ENCODE results near the gene TMEM212. TPM values are rescaled to one million over a fixed set of nuclear protein-coding genes. Genes with fewer than 3 reads are reported as not detected.

TMEM212 gene
- total and polyA plus RNA-seq, 2 experiments from 2014 or later = not detected

GRCh38 chr3:171802590-171802956 is 40.6 kb upstream of the TMEM212 start:
- Histone ChIP-seq H3K27ac (peak overlapping the region; percentile 79), H3K79me2 (peaks cover 83% of the 10 kb centered on the region), H3K9me3 (ENCODE audit: low read depth) (no peaks in the 10 kb centered on the region), H3K9me2 (replicated peaks; ENCODE audit: insufficient read depth) (no peaks in the 10 kb centered on the region), H3K4me3 (no peak overlapping the region), H2AFZ (no peak overlapping the region), H3K36me3 (replicated peaks; ENCODE audit: insufficient read depth, low read depth) (no peaks in the 10 kb centered on the region), H4K20me1 (ENCODE audit: insufficient read depth, poor library complexity, severe bottlenecking) (no peaks in the 10 kb centered on the region), H3K27me3 (no peaks in the 10 kb centered on the region), H3K4me2 (peak overlapping the region; percentile 7), H3K4me1 (ENCODE audit: insufficient read depth) (peaks cover 39% of the 10 kb centered on the region)
- no peak for DNase-seq (ENCODE audit: low spot score)
- TF ChIP-seq, protein P1, sequence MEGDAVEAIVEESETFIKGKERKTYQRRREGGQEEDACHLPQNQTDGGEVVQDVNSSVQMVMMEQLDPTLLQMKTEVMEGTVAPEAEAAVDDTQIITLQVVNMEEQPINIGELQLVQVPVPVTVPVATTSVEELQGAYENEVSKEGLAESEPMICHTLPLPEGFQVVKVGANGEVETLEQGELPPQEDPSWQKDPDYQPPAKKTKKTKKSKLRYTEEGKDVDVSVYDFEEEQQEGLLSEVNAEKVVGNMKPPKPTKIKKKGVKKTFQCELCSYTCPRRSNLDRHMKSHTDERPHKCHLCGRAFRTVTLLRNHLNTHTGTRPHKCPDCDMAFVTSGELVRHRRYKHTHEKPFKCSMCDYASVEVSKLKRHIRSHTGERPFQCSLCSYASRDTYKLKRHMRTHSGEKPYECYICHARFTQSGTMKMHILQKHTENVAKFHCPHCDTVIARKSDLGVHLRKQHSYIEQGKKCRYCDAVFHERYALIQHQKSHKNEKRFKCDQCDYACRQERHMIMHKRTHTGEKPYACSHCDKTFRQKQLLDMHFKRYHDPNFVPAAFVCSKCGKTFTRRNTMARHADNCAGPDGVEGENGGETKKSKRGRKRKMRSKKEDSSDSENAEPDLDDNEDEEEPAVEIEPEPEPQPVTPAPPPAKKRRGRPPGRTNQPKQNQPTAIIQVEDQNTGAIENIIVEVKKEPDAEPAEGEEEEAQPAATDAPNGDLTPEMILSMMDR (IDR thresholded peaks at IDR 0.05; ENCODE audit: poor library complexity) = no peak
- TF ChIP-seq EZH2phosphoT487 (IDR thresholded peaks at IDR 0.05; ENCODE audit: low read depth, severe bottlenecking, unreplicated experiment) (no peak), EZH2 (IDR thresholded peaks at IDR 0.05; ENCODE audit: borderline replicate concordance) (no peak)
- 88% methylated on average over 3 of the region's 3 CpGs for WGBS (ENCODE audit: low lambda C conversion rate, missing lambda C conversion rate)

- H3K4me2 ChIP-seq = no peak overlapping the region
- no peaks in the 10 kb centered on the region for H3K36me3 ChIP-seq (replicated peaks; ENCODE audit: insufficient read depth, low read depth)
- H3K4me1 ChIP-seq (ENCODE audit: insufficient read depth) = peaks cover 34% of the 10 kb centered on the region
- H2AFZ ChIP-seq = no peak overlapping the region
- peaks cover 84% of the 10 kb centered on the region for H3K79me2 ChIP-seq
- 79% methylated on average over 4 of the region's 4 CpGs for WGBS (ENCODE audit: low lambda C conversion rate, missing lambda C conversion rate)
- H3K9me3 ChIP-seq (ENCODE audit: low read depth) = no peaks in the 10 kb centered on the region
- no peaks in the 10 kb centered on the region for H3K9me2 ChIP-seq (replicated peaks; ENCODE audit: insufficient read depth)
- TF ChIP-seq EZH2 (IDR thresholded peaks at IDR 0.05; ENCODE audit: borderline replicate concordance) (no peak), EZH2phosphoT487 (IDR thresholded peaks at IDR 0.05; ENCODE audit: low read depth, severe bottlenecking, unreplicated experiment) (no peak)
- TF ChIP-seq, protein P1 (IDR thresholded peaks at IDR 0.05; ENCODE audit: poor library complexity) = no peak
- peak overlapping the region; percentile 79 for H3K27ac ChIP-seq
- no peaks in the 10 kb centered on the region for H3K27me3 ChIP-seq
- no peak overlapping the region for H3K4me3 ChIP-seq
- DNase-seq (ENCODE audit: low spot score) = no peak
- no peaks in the 10 kb centered on the region for H4K20me1 ChIP-seq (ENCODE audit: insufficient read depth, poor library complexity, severe bottlenecking)
Measured at GRCh38 chr3:171803044-171803443, 40.1 kb upstream of the TMEM212 start.

DNA sequence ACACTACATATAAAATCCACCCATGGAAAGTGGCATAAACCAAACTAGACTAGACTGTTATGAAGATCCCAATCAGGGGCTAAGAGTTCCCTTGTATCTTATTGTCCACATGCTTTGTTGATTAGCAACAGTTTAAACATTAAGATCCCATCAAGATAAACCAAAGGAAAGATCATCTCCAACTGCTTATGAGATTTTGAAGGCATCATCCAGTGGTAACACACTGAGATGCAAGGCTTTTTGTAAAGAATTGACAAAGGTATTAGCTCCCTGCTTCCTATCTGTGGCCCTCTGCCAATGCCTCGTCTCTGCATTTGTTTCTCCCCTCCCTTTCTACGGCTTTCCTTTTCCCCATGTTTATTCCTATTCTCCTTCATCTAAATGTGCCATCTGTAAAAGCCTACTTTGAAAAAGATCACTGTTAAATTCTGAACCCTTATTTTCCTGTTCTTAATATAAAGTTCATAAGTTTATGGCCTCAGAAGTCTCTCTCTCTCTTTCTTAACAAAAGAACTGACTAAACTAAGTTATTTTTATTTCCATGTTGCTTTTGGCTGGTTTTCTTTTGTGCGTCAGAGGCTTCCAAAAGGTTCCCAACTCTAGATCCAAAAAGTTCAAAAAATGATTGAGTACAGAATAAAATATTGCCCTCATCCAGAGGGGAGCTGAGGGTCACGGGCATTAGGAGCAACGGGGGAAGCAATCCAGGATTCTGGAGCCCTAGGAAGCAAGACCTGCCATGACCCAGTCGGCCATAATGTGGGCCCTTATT is 38.3 kb upstream of the TMEM212 start:
- H3K4me2 ChIP-seq = no peak overlapping the region
- 73% methylated on average over 6 of the region's 6 CpGs for WGBS (ENCODE audit: low lambda C conversion rate, missing lambda C conversion rate)
- H3K9me3 ChIP-seq (ENCODE audit: low read depth) = no peaks in the 10 kb centered on the region
- peak overlapping the region; percentile 11 for H3K27ac ChIP-seq
- H3K9me2 ChIP-seq (replicated peaks; ENCODE audit: insufficient read depth) = no peaks in the 10 kb centered on the region
- peaks cover 34% of the 10 kb centered on the region for H3K4me1 ChIP-seq (ENCODE audit: insufficient read depth)
- no peak overlapping the region for H2AFZ ChIP-seq
- TF ChIP-seq, protein P1 (IDR thresholded peaks at IDR 0.05; ENCODE audit: poor library complexity) = no peak
- TF ChIP-seq EZH2phosphoT487 (IDR thresholded peaks at IDR 0.05; ENCODE audit: low read depth, severe bottlenecking, unreplicated experiment) (no peak), EZH2 (IDR thresholded peaks at IDR 0.05; ENCODE audit: borderline replicate concordance) (no peak)
- H3K27me3 ChIP-seq = no peaks in the 10 kb centered on the region
- H3K36me3 ChIP-seq (replicated peaks; ENCODE audit: insufficient read depth, low read depth) = no peaks in the 10 kb centered on the region
- no peak overlapping the region for H3K4me3 ChIP-seq
- H3K79me2 ChIP-seq = peaks cover 69% of the 10 kb centered on the region
- no peak for DNase-seq (ENCODE audit: low spot score)
- no peaks in the 10 kb centered on the region for H4K20me1 ChIP-seq (ENCODE audit: insufficient read depth, poor library complexity, severe bottlenecking)
